Smooth muscle cell (in vitro differentiated cells): ENCODE measurements around the gene FBLIM1. TPM values are rescaled to one million over a fixed set of nuclear protein-coding genes. Genes with fewer than 3 reads are reported as not detected.

ENCODE experiments used
- DNase-seq: peaks from one replicate; lab custom pipeline; 2025; ENCODE audit not compliant: unreplicated experiment; lab: John Stamatoyannopoulos, UW
- H2AFZ ChIP-seq: fragments of 200-600 bp; sonication (generic); 2 replicates; pipeline ENCODE4 v1.6.0; 2016; ENCODE audit warnings: antibody characterized with exemption, low read depth, mild to moderate bottlenecking
- H3F3A ChIP-seq: fragments of 200-600 bp; sonication (generic); 2 replicates; pipeline ENCODE4 v1.6.0; 2017; ENCODE audit warnings: antibody characterized with exemption, low read depth
- H3K27ac ChIP-seq: fragments of 200-600 bp; sonication (generic); 2 replicates; pipeline ENCODE4 v1.5.1; 2016; ENCODE audit warnings: low read depth, mild to moderate bottlenecking
- H3K27me3 ChIP-seq: fragments of 200-600 bp; sonication (generic); 2 replicates; pipeline ENCODE4 v1.6.1; 2016; ENCODE audit warnings: low read depth, mild to moderate bottlenecking
- H3K36me3 ChIP-seq: fragments of 200-600 bp; sonication (generic); 2 replicates; pipeline ENCODE4 v1.5.1; 2016; ENCODE audit warnings: low read depth
- H3K4me1 ChIP-seq: fragments of 200-600 bp; sonication (generic); 2 replicates; pipeline ENCODE4 v1.5.1; 2016; ENCODE audit warnings: low read depth
- H3K4me2 ChIP-seq: fragments of 200-600 bp; sonication (generic); 2 replicates; pipeline ENCODE4 v1.6.0; 2016; ENCODE audit warnings: mild to moderate bottlenecking
- H3K4me3 ChIP-seq: fragments of 200-600 bp; sonication (generic); 2 replicates; pipeline ENCODE4 v1.5.1; 2016; ENCODE audit warnings: mild to moderate bottlenecking
- H3K79me2 ChIP-seq: fragments of 200-600 bp; sonication (generic); 2 replicates; pipeline ENCODE4 v1.6.0; 2016; ENCODE audit warnings: low read depth, mild to moderate bottlenecking
- H3K9ac ChIP-seq: fragments of 200-600 bp; sonication (generic); 2 replicates; pipeline ENCODE4 v1.6.0; 2016; ENCODE audit warnings: low read depth
- H3K9me3 ChIP-seq: fragments of 200-600 bp; sonication (generic); replicated peaks from 2 replicates; pipeline ENCODE4 v1.5.1; 2016; ENCODE audit warnings: low read depth
- H4K20me1 ChIP-seq: fragments of 200-600 bp; sonication (generic); 2 replicates; pipeline ENCODE4 v1.6.0; 2016; ENCODE audit warnings: low read depth
- CTCF ChIP-seq: fragments of 200-600 bp; sonication (generic); IDR thresholded peaks from 2 replicates; pipeline ENCODE4 v1.5.1; 2017; ENCODE audit warnings: borderline replicate concordance, mild to moderate bottlenecking, antibody characterized with exemption; ENCODE audit not compliant: insufficient read depth, poor library complexity, severe bottlenecking
- WGBS: methylation state at CpG from one replicate; pipeline ENCODE4 v1.1.7; 2016; ENCODE audit warnings: low lambda C conversion rate; 5-methylcytosine and 5-hydroxymethylcytosine counted together
- polyA plus RNA-seq: library from polyadenylated mRNA; unstranded; fragments of >200 nt; fragmentation: Nextera tagmentation; extraction: Ambion mirVana; gene quantifications from 2 replicates; pipeline ENCODE4 v1.2.1, GENCODE V29; 2016
- total RNA-seq: library from RNA; depleted of rRNA; stranded (reverse); fragments of >200 nt; gene quantifications from 2 replicates; pipeline ENCODE4 v1.2.3, GENCODE V29; 2014

FBLIM1 gene
- total and polyA plus RNA-seq, 2 experiments from 2014 or later = 36.7 to 50.8 TPM

GRCh38 chr1:15726508-15726907 is 32.1 kb upstream of the FBLIM1 start:
- Histone ChIP-seq H3K27ac (no peak overlapping the region), H3K36me3 (no peaks in the 10 kb centered on the region), H3K9me3 (no peaks in the 10 kb centered on the region), H3K9ac (no peak overlapping the region), H3K27me3 (no peaks in the 10 kb centered on the region), H3K4me3 (no peak overlapping the region), H4K20me1 (peaks cover 2% of the 10 kb centered on the region), H3K4me2 (no peak overlapping the region), H3F3A (no peaks in the 10 kb centered on the region), H3K79me2 (no peaks in the 10 kb centered on the region), H3K4me1 (no peaks in the 10 kb centered on the region), H2AFZ (no peak overlapping the region)
- DNase-seq = no peak
- no peak for TF ChIP-seq CTCF
- 96% methylated on average over 9 of the region's 9 CpGs for WGBS

GRCh38 chr1:15727021-15727420 is 31.6 kb upstream of the FBLIM1 start:
- TF ChIP-seq CTCF = no peak
- Histone ChIP-seq H3K9me3 (no peaks in the 10 kb centered on the region), H3K4me2 (no peak overlapping the region), H3K9ac (no peak overlapping the region), H2AFZ (no peak overlapping the region), H3K36me3 (no peaks in the 10 kb centered on the region), H3K4me1 (no peaks in the 10 kb centered on the region), H3K27ac (no peak overlapping the region), H3K27me3 (no peaks in the 10 kb centered on the region), H3K4me3 (no peak overlapping the region), H3F3A (no peaks in the 10 kb centered on the region), H4K20me1 (no peaks in the 10 kb centered on the region), H3K79me2 (no peaks in the 10 kb centered on the region)
- WGBS = 96% methylated on average over 20 of the region's 21 CpGs
- no peak for DNase-seq

- no peak overlapping the region for H3K4me3 ChIP-seq
- H3F3A ChIP-seq = no peaks in the 10 kb centered on the region
- H3K9ac ChIP-seq = no peak overlapping the region
- no peaks in the 10 kb centered on the region for H4K20me1 ChIP-seq
- no peak overlapping the region for H3K4me2 ChIP-seq
- H3K4me1 ChIP-seq = no peaks in the 10 kb centered on the region
- no peak overlapping the region for H3K27ac ChIP-seq
- H2AFZ ChIP-seq = no peak overlapping the region
- DNase-seq = no peak
- no peaks in the 10 kb centered on the region for H3K36me3 ChIP-seq
- H3K79me2 ChIP-seq = no peaks in the 10 kb centered on the region
- no peaks in the 10 kb centered on the region for H3K9me3 ChIP-seq
- 94% methylated on average over 13 of the region's 13 CpGs for WGBS
- TF ChIP-seq CTCF = no peak
- H3K27me3 ChIP-seq = no peaks in the 10 kb centered on the region
These were observed 31.2 kb upstream of the FBLIM1 start for GRCh38 chr1:15727424-15727823.

GRCh38 chr1:15727866-15728534 is 30.6 kb upstream of the FBLIM1 start:
- H3K4me3 ChIP-seq = no peak overlapping the region
- H3K4me2 ChIP-seq = no peak overlapping the region
- no peaks in the 10 kb centered on the region for H3K79me2 ChIP-seq
- no peaks in the 10 kb centered on the region for H3K36me3 ChIP-seq
- no peaks in the 10 kb centered on the region for H3K4me1 ChIP-seq
- no peak overlapping the region for H2AFZ ChIP-seq
- H3K27ac ChIP-seq = no peak overlapping the region
- WGBS = 98% methylated on average over 23 of the region's 23 CpGs
- no peaks in the 10 kb centered on the region for H3K27me3 ChIP-seq
- no peak overlapping the region for H3K9ac ChIP-seq
- no peaks in the 10 kb centered on the region for H4K20me1 ChIP-seq
- H3K9me3 ChIP-seq = no peaks in the 10 kb centered on the region
- no peak for TF ChIP-seq CTCF
- H3F3A ChIP-seq = no peaks in the 10 kb centered on the region
- DNase-seq = no peak
